AG10803 (cell line): ENCODE measurements around the gene CDCP1.

Experiments
- DNase-seq: peaks from one replicate; pipeline ENCODE4 v3.0.0; 2010; ENCODE audit warnings: low read depth
- H3K4me3 ChIP-seq: 2 replicates; pipeline ENCODE4 v1.5.1; 2011; ENCODE audit warnings: mild to moderate bottlenecking, low read length, control low read depth
- CTCF ChIP-seq: conservative IDR thresholded peaks from 2 replicates; pipeline ENCODE4 v1.5.1; 2011; ENCODE audit warnings: mild to moderate bottlenecking, low read length, control low read depth, inconsistent platforms

Gene CDCP1

GRCh38 chr3:45125550-45126026 is 20.6 kb downstream of the CDCP1 start:
- TF ChIP-seq CTCF = no peak
- no peak for DNase-seq
- H3K4me3 ChIP-seq = no peak overlapping the region

- H3K4me3 ChIP-seq = no peak overlapping the region
- DNase-seq = no peak
- TF ChIP-seq CTCF = no peak
These were observed 21.2 kb downstream of the CDCP1 start for GRCh38 chr3:45124956-45125355.

- no peak for TF ChIP-seq CTCF
- peak; percentile 97 for DNase-seq
- no peak overlapping the region for H3K4me3 ChIP-seq
These were observed 21.8 kb downstream of the CDCP1 start for GRCh38 chr3:45124352-45124751.

- DNase-seq = peak; percentile 93
- no peak overlapping the region for H3K4me3 ChIP-seq
- no peak for TF ChIP-seq CTCF
These were observed 22.5 kb downstream of the CDCP1 start for GRCh38 chr3:45123581-45124269.

- peak; percentile 96 for DNase-seq
- TF ChIP-seq CTCF = 0 out of 2 replicates have a peak, but pooled peaks have one; percentile 5
- no peak overlapping the region for H3K4me3 ChIP-seq
These were observed 23.1 kb downstream of the CDCP1 start for GRCh38 chr3:45123030-45123429.

- TF ChIP-seq CTCF = no peak
- DNase-seq = no peak
- no peak overlapping the region for H3K4me3 ChIP-seq
These were observed 25.6 kb downstream of the CDCP1 start for GRCh38 chr3:45120359-45121158.
